Activated T-helper 2 cell treated with anti-CD3 and anti-CD28 coated beads, Interferon-gamma antibody, Interleukin-2, Interleukin-4, amounts not matched to agents 10 μg/mL and 5 μg/mL and 100 μg/mL, durations not matched to agents 14 hours and 24 hours and 36 hours (primary cell): ENCODE data around the gene PDE4D. TPM values are rescaled to one million over a fixed set of nuclear protein-coding genes. Genes with fewer than 3 reads are reported as not detected.

Experiments
- DNase-seq: peaks from one replicate; pipeline ENCODE4 v3.0.0; 2021; ENCODE audit warnings: low spot score
- H3K27ac Mint-ChIP-seq: one replicate; pipeline ENCODE4 v1.8.0; 2021; ENCODE audit warnings: mixed read lengths
- H3K27me3 Mint-ChIP-seq: one replicate; pipeline ENCODE4 v1.8.0; 2021; ENCODE audit warnings: low read depth, mixed read lengths
- H3K36me3 Mint-ChIP-seq: one replicate; pipeline ENCODE4 v1.8.0; 2021; ENCODE audit warnings: low read depth, mixed read lengths
- H3K4me1 Mint-ChIP-seq: one replicate; pipeline ENCODE4 v1.8.0; 2021; ENCODE audit warnings: low read depth, mixed read lengths
- H3K4me3 Mint-ChIP-seq: one replicate; pipeline ENCODE4 v1.8.0; 2021; ENCODE audit warnings: low read depth, mild to moderate bottlenecking, moderate library complexity, mixed read lengths
- H3K9me3 Mint-ChIP-seq: one replicate; pipeline ENCODE4 v1.8.0; 2021; ENCODE audit warnings: mixed read lengths
- intact Hi-C: fragments of 100-400 bp; cut with micrococcal nuclease; formaldehyde crosslinking; loops from one replicate; pipeline ENCODE4 v1.15.1; 2023
- total RNA-seq: library from RNA; stranded (reverse); gene quantifications from 2 replicates; pipeline ENCODE4 v1.2.3, GENCODE V29; 2022

Gene PDE4D
- total RNA-seq, 1 donor from 2014 or later: 102 TPM

GRCh38 chr5:59592101-59592500 lies 301.4 kb downstream of the PDE4D start:
- H3K36me3 Mint-ChIP-seq: no peaks in the 10 kb centered on the region
- intact Hi-C loops: loop anchor here (5.0 kb wide), 1 partner anchor 65 kb away; no protein-coding TSS in a partner anchor
- H3K27me3 Mint-ChIP-seq: peaks cover 24% of the 10 kb centered on the region
- H3K27ac Mint-ChIP-seq: no peak overlapping the region
- H3K4me1 Mint-ChIP-seq: peaks cover 21% of the 10 kb centered on the region
- no peak overlapping the region for H3K4me3 Mint-ChIP-seq
- no peak for DNase-seq
- H3K9me3 Mint-ChIP-seq: no peaks in the 10 kb centered on the region

GRCh38 chr5:59591162-59591561 lies 302.4 kb downstream of the PDE4D start:
- Mint-ChIP-seq H3K4me3 (no peak overlapping the region), H3K4me1 (peaks cover 19% of the 10 kb centered on the region), H3K27ac (no peak overlapping the region), H3K27me3 (peaks cover 27% of the 10 kb centered on the region), H3K9me3 (no peaks in the 10 kb centered on the region), H3K36me3 (no peaks in the 10 kb centered on the region)
- intact Hi-C loops: loop anchor here (1.0 to 5.0 kb wide), 4 partner anchors 18 to 200 kb away; no protein-coding TSS in a partner anchor
- no peak for DNase-seq

GRCh38 chr5:59588922-59589321 lies 304.6 kb downstream of the PDE4D start:
- no peak for DNase-seq
- Mint-ChIP-seq H3K4me3 (no peak overlapping the region), H3K9me3 (no peaks in the 10 kb centered on the region), H3K4me1 (peaks cover 19% of the 10 kb centered on the region), H3K27me3 (peaks cover 31% of the 10 kb centered on the region), H3K36me3 (no peaks in the 10 kb centered on the region), H3K27ac (no peak overlapping the region)
- intact Hi-C loops: no loop called here

- Mint-ChIP-seq H3K9me3 (no peaks in the 10 kb centered on the region), H3K36me3 (no peaks in the 10 kb centered on the region), H3K4me1 (peaks cover 16% of the 10 kb centered on the region), H3K27me3 (peaks cover 29% of the 10 kb centered on the region), H3K27ac (no peak overlapping the region), H3K4me3 (no peak overlapping the region)
- no peak for DNase-seq
- intact Hi-C loops: no loop called here
These were observed 305.8 kb downstream of the PDE4D start for GRCh38 chr5:59587489-59588337.

GRCh38 chr5:59586841-59587240 lies 306.7 kb downstream of the PDE4D start:
- Mint-ChIP-seq H3K9me3 (no peaks in the 10 kb centered on the region), H3K27me3 (peaks cover 29% of the 10 kb centered on the region), H3K4me3 (no peak overlapping the region), H3K36me3 (no peaks in the 10 kb centered on the region), H3K4me1 (peaks cover 12% of the 10 kb centered on the region), H3K27ac (no peak overlapping the region)
- intact Hi-C loops: no loop called here
- DNase-seq: no peak

DNA sequence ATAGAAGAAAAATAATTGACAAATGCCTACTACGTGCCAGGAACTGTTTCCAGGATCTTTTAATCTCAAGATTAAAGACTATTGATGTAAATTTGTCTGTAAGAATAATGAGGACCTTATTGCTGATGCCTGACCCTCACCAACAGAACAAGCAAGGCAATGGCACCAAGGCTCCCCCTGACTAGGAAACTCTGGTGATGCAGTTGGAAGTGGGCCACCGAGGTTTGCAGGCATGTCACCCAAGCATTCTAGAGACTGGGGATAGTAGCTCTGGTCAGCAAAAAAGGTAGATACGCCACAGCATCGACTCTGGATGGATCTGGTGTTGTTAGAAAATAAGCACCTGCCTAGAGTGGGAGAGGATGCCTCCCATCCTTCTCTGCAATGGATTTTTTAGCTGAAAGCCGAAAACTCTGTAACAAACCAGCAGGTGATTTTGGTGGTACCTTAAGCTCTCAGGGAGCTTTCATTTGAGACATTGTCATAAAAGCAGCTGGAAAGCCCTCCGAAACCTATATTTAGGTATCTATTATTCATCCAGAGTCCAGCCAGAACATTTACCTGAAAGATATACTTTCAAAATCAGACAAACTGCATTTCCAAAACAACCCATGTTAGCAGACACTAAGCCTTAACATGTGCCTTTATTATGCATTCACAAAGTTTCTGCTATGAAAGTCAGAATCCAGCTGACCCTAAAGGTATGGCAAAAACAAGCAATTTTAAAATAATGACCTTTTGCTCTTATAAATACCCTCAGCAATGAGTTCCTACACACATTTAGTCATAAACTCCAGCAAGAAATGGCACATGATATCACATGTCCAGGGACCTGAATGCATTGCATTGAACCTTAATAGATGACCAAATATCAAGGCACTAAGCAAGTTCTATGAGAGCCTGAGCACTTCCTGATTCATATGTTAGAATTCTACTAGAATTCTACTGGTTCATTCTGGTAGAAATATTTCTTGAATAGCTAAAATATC lies 308.4 kb downstream of the PDE4D start:
- intact Hi-C loops: no loop called here
- Mint-ChIP-seq H3K36me3 (no peaks in the 10 kb centered on the region), H3K4me1 (peaks cover 2% of the 10 kb centered on the region), H3K27me3 (peaks cover 29% of the 10 kb centered on the region), H3K4me3 (no peak overlapping the region), H3K27ac (no peak overlapping the region), H3K9me3 (no peaks in the 10 kb centered on the region)
- no peak for DNase-seq

- no peak for DNase-seq
- intact Hi-C loops: no loop called here
- H3K36me3 Mint-ChIP-seq: no peaks in the 10 kb centered on the region
- H3K27ac Mint-ChIP-seq: no peak overlapping the region
- H3K4me1 Mint-ChIP-seq: peaks cover 2% of the 10 kb centered on the region
- H3K4me3 Mint-ChIP-seq: no peak overlapping the region
- H3K27me3 Mint-ChIP-seq: peaks cover 28% of the 10 kb centered on the region
- no peaks in the 10 kb centered on the region for H3K9me3 Mint-ChIP-seq
These were observed 309.5 kb downstream of the PDE4D start for GRCh38 chr5:59583810-59584562.

GRCh38 chr5:59583151-59583809 lies 310.2 kb downstream of the PDE4D start:
- Mint-ChIP-seq H3K4me1 (peaks cover 2% of the 10 kb centered on the region), H3K36me3 (no peaks in the 10 kb centered on the region), H3K4me3 (no peak overlapping the region), H3K27me3 (peaks cover 34% of the 10 kb centered on the region), H3K9me3 (no peaks in the 10 kb centered on the region), H3K27ac (no peak overlapping the region)
- intact Hi-C loops: no loop called here
- no peak for DNase-seq

DNA sequence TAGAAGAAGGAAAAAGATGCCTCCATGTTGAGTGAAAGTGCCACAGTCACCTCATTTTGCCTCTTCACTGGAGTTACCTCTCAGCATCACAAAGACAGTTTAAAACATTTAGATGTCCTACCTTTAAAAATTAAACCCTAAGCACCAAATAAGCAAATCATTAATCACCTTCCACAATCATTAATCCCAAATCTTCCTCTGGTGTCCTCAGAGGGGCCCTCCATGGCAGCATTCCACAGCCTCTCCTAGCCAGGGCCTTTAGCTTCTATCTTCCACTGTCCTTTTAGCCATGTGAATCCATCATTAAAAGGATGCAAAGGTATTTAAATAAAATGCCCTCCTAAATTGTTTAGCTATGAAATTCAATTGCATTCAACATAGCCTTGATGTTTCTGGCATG lies 310.8 kb downstream of the PDE4D start:
- no peaks in the 10 kb centered on the region for H3K9me3 Mint-ChIP-seq
- H3K27me3 Mint-ChIP-seq: peaks cover 29% of the 10 kb centered on the region
- no peak overlapping the region for H3K27ac Mint-ChIP-seq
- no peak for DNase-seq
- no peaks in the 10 kb centered on the region for H3K36me3 Mint-ChIP-seq
- no peak overlapping the region for H3K4me3 Mint-ChIP-seq
- intact Hi-C loops: no loop called here
- H3K4me1 Mint-ChIP-seq: peaks cover 2% of the 10 kb centered on the region

- DNase-seq: no peak
- no peak overlapping the region for H3K4me3 Mint-ChIP-seq
- no peaks in the 10 kb centered on the region for H3K4me1 Mint-ChIP-seq
- no peak overlapping the region for H3K27ac Mint-ChIP-seq
- peaks cover 20% of the 10 kb centered on the region for H3K27me3 Mint-ChIP-seq
- intact Hi-C loops: no loop called here
- no peaks in the 10 kb centered on the region for H3K36me3 Mint-ChIP-seq
- no peaks in the 10 kb centered on the region for H3K9me3 Mint-ChIP-seq
These were observed 313.7 kb downstream of the PDE4D start for GRCh38 chr5:59579824-59580167.

DNA sequence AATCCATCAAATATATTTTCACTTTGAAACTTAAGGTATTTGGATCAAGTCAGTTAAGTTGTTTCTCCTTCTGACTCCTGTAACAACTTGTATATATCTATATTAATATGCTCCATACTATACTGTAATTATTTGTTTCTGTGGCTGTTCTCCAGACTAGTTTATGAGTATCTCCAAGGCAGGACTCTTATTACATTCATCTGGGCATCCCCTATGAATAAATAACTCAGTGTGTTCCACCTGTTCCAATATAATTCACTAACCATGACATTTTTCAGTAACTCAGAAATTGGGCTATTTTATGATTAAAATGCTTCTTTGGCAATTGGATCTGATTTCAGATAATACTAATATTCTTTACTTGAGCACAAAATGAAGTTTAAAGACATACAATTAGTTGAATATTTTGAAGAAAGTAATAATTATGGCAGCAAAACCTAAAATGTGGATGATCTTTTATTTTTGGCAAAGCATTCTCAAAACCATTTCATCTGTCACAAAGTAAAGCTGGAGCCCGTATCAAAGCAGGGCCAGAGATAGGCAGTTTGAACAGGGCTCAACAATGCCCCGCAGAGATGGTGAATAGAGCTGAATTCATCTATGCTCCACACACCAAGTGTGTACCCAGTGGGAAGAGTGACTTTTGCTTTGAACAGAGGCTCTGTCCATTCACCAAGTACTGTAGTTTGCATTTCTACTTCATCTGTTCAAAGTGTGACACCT lies 314.3 kb downstream of the PDE4D start:
- Mint-ChIP-seq H3K9me3 (no peaks in the 10 kb centered on the region), H3K4me1 (peaks cover 2% of the 10 kb centered on the region), H3K36me3 (no peaks in the 10 kb centered on the region), H3K27ac (no peak overlapping the region), H3K4me3 (no peak overlapping the region), H3K27me3 (peaks cover 18% of the 10 kb centered on the region)
- DNase-seq: no peak
- intact Hi-C loops: no loop called here
